GM19043 (cell line): ENCODE results near the gene TMEM17.

Source experiments
- ATAC-seq: cut with Tn5 transposase; IDR thresholded peaks from one replicate; pipeline ENCODE4 v1.9.1; 2021; ENCODE audit warnings: low read depth; ENCODE audit not compliant: unreplicated experiment

Gene TMEM17

GRCh38 chr2:62474176-62474575, 31.8 kb downstream of the TMEM17 start:
- ATAC-seq: no peak

- no peak for ATAC-seq
Observed at GRCh38 chr2:62473246-62473827, 32.7 kb downstream of the TMEM17 start.

- ATAC-seq: no peak
Observed at GRCh38 chr2:62472312-62472711, 33.7 kb downstream of the TMEM17 start.

GRCh38 chr2:62471816-62472215, 34.2 kb downstream of the TMEM17 start:
- ATAC-seq: no peak

- ATAC-seq: no peak
Observed at GRCh38 chr2:62471404-62471803, 34.6 kb downstream of the TMEM17 start.

GRCh38 chr2:62469548-62469947, 36.4 kb downstream of the TMEM17 start:
- no peak for ATAC-seq

- no peak for ATAC-seq
Observed at GRCh38 chr2:62469114-62469513, 36.9 kb downstream of the TMEM17 start.

- no peak for ATAC-seq
Observed at GRCh38 chr2:62467475-62468321, 38.3 kb downstream of the TMEM17 start.

- ATAC-seq: no peak
Observed at GRCh38 chr2:62467100-62467474, 38.9 kb downstream of the TMEM17 start.

- no peak for ATAC-seq
Observed at GRCh38 chr2:62466503-62466854, 39.5 kb downstream of the TMEM17 start.

GRCh38 chr2:62465741-62466502, 40.1 kb downstream of the TMEM17 start:
- no peak for ATAC-seq

GRCh38 chr2:62465039-62465740, 40.8 kb downstream of the TMEM17 start:
- ATAC-seq: no peak

GRCh38 chr2:62464221-62465007, 41.6 kb downstream of the TMEM17 start:
- ATAC-seq: no peak

- ATAC-seq: no peak
Observed at GRCh38 chr2:62462211-62462610, 43.8 kb downstream of the TMEM17 start.

- no peak for ATAC-seq
Observed at GRCh38 chr2:62461707-62462106, 44.3 kb downstream of the TMEM17 start.

GRCh38 chr2:62461017-62461553, 44.9 kb downstream of the TMEM17 start:
- ATAC-seq: no peak

GRCh38 chr2:62460175-62460574, 45.8 kb downstream of the TMEM17 start:
- no peak for ATAC-seq

- ATAC-seq: no peak
Observed at GRCh38 chr2:62459672-62460071, 46.3 kb downstream of the TMEM17 start.

- ATAC-seq: no peak
Observed at GRCh38 chr2:62459106-62459505, 46.9 kb downstream of the TMEM17 start.

- ATAC-seq: no peak
Observed at GRCh38 chr2:62458671-62459081, 47.3 kb downstream of the TMEM17 start.
